BLaER1 treated with 17β-estradiol and CSF1 and Interleukin-3, amounts not matched to agents 10 nM and 100 nM (cell line): ENCODE data around the gene OR13J1.
"Not testable (repeated sequence)": the region's sequence is repeated elsewhere in the genome, so short reads cannot be mapped to it uniquely, and the experiment has no call there.

Experiments
- H3K27ac ChIP-seq, 11 experiments: shearing (Covaris generic); formaldehyde crosslinking; 2 replicates each; pipeline ENCODE4 v1.8.1; 2022
- H3K27me3 ChIP-seq, 11 experiments: shearing (Covaris generic); formaldehyde crosslinking; 2 replicates each; pipeline ENCODE4 v1.8.1; 2022
- H3K36me3 ChIP-seq, 11 experiments: shearing (Covaris generic); formaldehyde crosslinking; 2 replicates each; pipeline ENCODE4 v1.8.1; 2022
- H3K4me1 ChIP-seq, 10 experiments: shearing (Covaris generic); formaldehyde crosslinking; 2 replicates each; pipeline ENCODE4 v1.8.1; 2022
- H3K4me2 ChIP-seq, 11 experiments: shearing (Covaris generic); formaldehyde crosslinking; 2 replicates each; pipeline ENCODE4 v1.8.1; 2022
- H3K4me3 ChIP-seq, 10 experiments: shearing (Covaris generic); formaldehyde crosslinking; 2 replicates each; pipeline ENCODE4 v1.8.1; 2022
- H3K9ac ChIP-seq, 11 experiments: shearing (Covaris generic); formaldehyde crosslinking; 2 replicates each; pipeline ENCODE4 v1.8.1; 2022
- H3K9me3 ChIP-seq, 11 experiments: shearing (Covaris generic); formaldehyde crosslinking; replicated peaks in 1 of 11; 2 replicates each; pipeline ENCODE4 v1.8.1; 2022
- H4K20me1 ChIP-seq, 11 experiments: shearing (Covaris generic); formaldehyde crosslinking; 2 replicates each; pipeline ENCODE4 v1.8.1; 2022
- Cebpa-rat ChIP-seq, 11 experiments: shearing (Covaris generic); IDR thresholded peaks; 2 replicates each; pipeline ENCODE4 v1.8.1; 2022

Gene OR13J1

GRCh38 chr9:35905912-35906679, 35.9 kb upstream of the OR13J1 start, which contains the start of gene HRCT1:
TSS of gene HRCT1 (plus strand) at chr9:35906202. CDS start at chr9:35906288, 86 bp downstream.
- H3K27me3 ChIP-seq, result no peaks in the 10 kb centered on the region
- peaks cover 36 to 58% (median 47%) of the 10 kb centered on the region in 10 experiments for H3K4me1 ChIP-seq
- H3K27ac ChIP-seq, result peak within 1 kb of the TSS in 1 of 11 experiments; percentile 80; a peak in 1 of 22 replicates
- H3K36me3 ChIP-seq, result no peaks in the 10 kb centered on the region
- no peaks in the 10 kb centered on the region for H3K9me3 ChIP-seq
- no peak within 1 kb of the TSS for H3K4me3 ChIP-seq
- no peak within 1 kb of the TSS for H3K9ac ChIP-seq
- no peaks in the 10 kb centered on the region for H4K20me1 ChIP-seq
- TF ChIP-seq Cebpa-rat (IDR thresholded peaks at IDR 0.05), result no peak
- peak within 1 kb of the TSS; percentile 56 to 89 (median 81); a peak in 19 of 22 replicates for H3K4me2 ChIP-seq

- Histone ChIP-seq H4K20me1 (no peaks in the 10 kb centered on the region), H3K4me3 (no peak overlapping the region), H3K4me1 (peaks cover 27 to 49% (median 38%) of the 10 kb centered on the region in 10 experiments), H3K36me3 (no peaks in the 10 kb centered on the region), H3K9me3 (no peaks in the 10 kb centered on the region), H3K27me3 (no peaks in the 10 kb centered on the region), H3K27ac (no peak overlapping the region), H3K9ac (no peak overlapping the region), H3K4me2 (0 out of 22 replicates have a peak overlapping the region, but pooled peaks of 2 of the 11 experiments have one; percentile 11 to 12)
- TF ChIP-seq Cebpa-rat (IDR thresholded peaks at IDR 0.05), result no peak
These were observed 35.0 kb upstream of the OR13J1 start for GRCh38 chr9:35905051-35905781.

- no peak overlapping the region for H3K27ac ChIP-seq
- H3K36me3 ChIP-seq, result no peaks in the 10 kb centered on the region
- no peaks in the 10 kb centered on the region for H3K9me3 ChIP-seq
- H3K4me1 ChIP-seq, result peaks cover 24 to 40% (median 30%) of the 10 kb centered on the region in 10 experiments
- TF ChIP-seq Cebpa-rat (IDR thresholded peaks at IDR 0.05), result no peak
- no peaks in the 10 kb centered on the region for H4K20me1 ChIP-seq
- H3K4me2 ChIP-seq, result peak overlapping the region in 1 of 11 experiments; percentile 14; a peak in 1 of 22 replicates
- no peak overlapping the region for H3K9ac ChIP-seq
- no peaks in the 10 kb centered on the region for H3K27me3 ChIP-seq
- H3K4me3 ChIP-seq, result no peak overlapping the region
These were observed 34.1 kb upstream of the OR13J1 start for GRCh38 chr9:35904338-35904737.

- no peak overlapping the region for H3K4me2 ChIP-seq
- no peaks in the 10 kb centered on the region for H3K36me3 ChIP-seq
- H3K9me3 ChIP-seq, result no peaks in the 10 kb centered on the region
- H3K27ac ChIP-seq, result no peak overlapping the region
- no peaks in the 10 kb centered on the region for H3K27me3 ChIP-seq
- TF ChIP-seq Cebpa-rat (IDR thresholded peaks at IDR 0.05), result no peak
- H3K9ac ChIP-seq, result no peak overlapping the region
- no peaks in the 10 kb centered on the region for H4K20me1 ChIP-seq
- H3K4me3 ChIP-seq, result no peak overlapping the region
- H3K4me1 ChIP-seq, result peaks cover 13 to 27% (median 17%) of the 10 kb centered on the region in 10 experiments
These were observed 32.8 kb upstream of the OR13J1 start for GRCh38 chr9:35903049-35903448.

- Histone ChIP-seq H3K4me3 (no peak overlapping the region), H3K27ac (no peak overlapping the region)
- no peak for TF ChIP-seq Cebpa-rat (IDR thresholded peaks at IDR 0.05)
These were observed 28.8 kb upstream of the OR13J1 start for GRCh38 chr9:35899021-35899420.

GRCh38 chr9:35898337-35898736, 28.1 kb upstream of the OR13J1 start:
- no peaks in the 10 kb centered on the region for H3K27me3 ChIP-seq
- no peak for TF ChIP-seq Cebpa-rat (IDR thresholded peaks at IDR 0.05)
- no peaks in the 10 kb centered on the region for H3K36me3 ChIP-seq
- H4K20me1 ChIP-seq, result no peaks in the 10 kb centered on the region
- H3K4me1 ChIP-seq, result 0 out of 20 replicates have a peak, but pooled peaks cover 0 to 5% (median 0%) of the 10 kb centered on the region in 10 experiments
- H3K4me3 ChIP-seq, result no peak overlapping the region
- no peak overlapping the region for H3K27ac ChIP-seq
- H3K4me2 ChIP-seq, result no peak overlapping the region
- no peak overlapping the region for H3K9ac ChIP-seq
- H3K9me3 ChIP-seq, result no peaks in the 10 kb centered on the region

More at GRCh38 chr9:35899021-35899420, 28.8 kb upstream of the OR13J1 start:
- Histone ChIP-seq H3K9ac (no peak overlapping the region), H3K27me3 (no peaks in the 10 kb centered on the region), H4K20me1 (no peaks in the 10 kb centered on the region), H3K9me3 (no peaks in the 10 kb centered on the region), H3K4me2 (no peak overlapping the region), H3K4me1 (0 out of 20 replicates have a peak, but pooled peaks cover 0 to 5% (median 0%) of the 10 kb centered on the region in 10 experiments), H3K36me3 (no peaks in the 10 kb centered on the region)

GRCh38 chr9:35897376-35898099, 27.3 kb upstream of the OR13J1 start:
- not testable (repeated sequence) for H3K4me1 ChIP-seq, H4K20me1 ChIP-seq, H3K4me2 ChIP-seq, H3K4me3 ChIP-seq, H3K9me3 ChIP-seq, H3K9ac ChIP-seq, H3K27ac ChIP-seq, H3K36me3 ChIP-seq, H3K27me3 ChIP-seq

GRCh38 chr9:35896570-35896969, 26.4 kb upstream of the OR13J1 start:
- Histone ChIP-seq H3K27ac (no peak overlapping the region), H4K20me1 (no peaks in the 10 kb centered on the region), H3K4me3 (no peak overlapping the region), H3K36me3 (no peaks in the 10 kb centered on the region), H3K9me3 (no peaks in the 10 kb centered on the region), H3K27me3 (no peaks in the 10 kb centered on the region), H3K4me2 (no peak overlapping the region), H3K9ac (no peak overlapping the region), H3K4me1 (peaks cover 0 to 10% (median 6%) of the 10 kb centered on the region in 10 experiments; a peak in 10 of 20 replicates)
- no peak for TF ChIP-seq Cebpa-rat (IDR thresholded peaks at IDR 0.05)

GRCh38 chr9:35892051-35892450, 21.9 kb upstream of the OR13J1 start:
- Histone ChIP-seq H3K9me3 (no peaks in the 10 kb centered on the region), H3K4me1 (peaks cover 0 to 17% (median 5%) of the 10 kb centered on the region in 10 experiments; a peak in 10 of 20 replicates), H3K27me3 (no peaks in the 10 kb centered on the region), H3K27ac (no peak overlapping the region), H3K9ac (no peak overlapping the region), H3K4me3 (no peak overlapping the region), H4K20me1 (no peaks in the 10 kb centered on the region), H3K36me3 (no peaks in the 10 kb centered on the region), H3K4me2 (peak overlapping the region in 5 of 11 experiments; percentile 32 to 68 (median 57); a peak in 10 of 22 replicates)
- TF ChIP-seq Cebpa-rat (IDR thresholded peaks at IDR 0.05), result 0 out of 22 replicates have a peak, but pooled peaks of 1 of the 11 experiments have one; percentile 1
